Trophoblast cell (in vitro differentiated cells and primary cell): ENCODE measurements around the gene GNAL.

Experiments used
- DNase-seq, 2 donors: peaks; one replicate each; pipeline ENCODE4 v3.0.0-alpha.2; 2016
- H2AFZ ChIP-seq: 2 replicates; pipeline ENCODE4 v1.6.1; 2013; ENCODE audit warnings: low read length, moderate library complexity, mild to moderate bottlenecking; ENCODE audit not compliant: insufficient read depth, poor library complexity
- H2AK5ac ChIP-seq: 2 replicates; pipeline ENCODE4 v1.6.1; 2013; ENCODE audit warnings: mild to moderate bottlenecking, low read length
- H2BK120ac ChIP-seq: 2 replicates; pipeline ENCODE4 v1.6.1; 2013; ENCODE audit warnings: low read length, mild to moderate bottlenecking, moderate library complexity; ENCODE audit not compliant: insufficient read depth, poor library complexity
- H2BK12ac ChIP-seq: 2 replicates; pipeline ENCODE4 v1.6.1; 2013; ENCODE audit warnings: mild to moderate bottlenecking, low read length, moderate library complexity
- H2BK5ac ChIP-seq: 2 replicates; pipeline ENCODE4 v1.6.1; 2013; ENCODE audit warnings: low read length, low read depth, moderate library complexity, mild to moderate bottlenecking; ENCODE audit not compliant: poor library complexity
- H3K14ac ChIP-seq: 2 replicates; pipeline ENCODE4 v1.6.1; 2013; ENCODE audit warnings: mild to moderate bottlenecking, low read length
- H3K18ac ChIP-seq: 2 replicates; pipeline ENCODE4 v1.6.1; 2013; ENCODE audit warnings: mild to moderate bottlenecking, low read length
- H3K23ac ChIP-seq: 2 replicates; pipeline ENCODE4 v1.6.1; 2013; ENCODE audit warnings: low read length
- H3K27ac ChIP-seq: 2 replicates; pipeline ENCODE4 v1.5.1; 2013; ENCODE audit warnings: low read depth, mild to moderate bottlenecking, inconsistent platforms, low read length, moderate library complexity
- H3K27me3 ChIP-seq: 2 replicates; pipeline ENCODE4 v1.6.1; 2013; ENCODE audit warnings: inconsistent platforms, mild to moderate bottlenecking, low read length, moderate library complexity; ENCODE audit not compliant: insufficient read depth
- H3K36me3 ChIP-seq, 2 experiments: 1 replicate in 1 of 2; 2 replicates in 1 of 2; pipeline ENCODE4 v1.6.1; 2013; ENCODE audit warnings: low read length in 2 of 2, mild to moderate bottlenecking in 2 of 2, moderate library complexity in 1 of 2; ENCODE audit not compliant: insufficient read depth in 2 of 2, control insufficient read depth in 1 of 2
- H3K4ac ChIP-seq: 2 replicates; pipeline ENCODE4 v1.6.1; 2013; ENCODE audit warnings: low read depth, mild to moderate bottlenecking, low read length, moderate library complexity
- H3K4me1 ChIP-seq, 2 experiments: 1 replicate in 1 of 2; 2 replicates in 1 of 2; pipeline ENCODE4 v1.6.1; 2013; ENCODE audit warnings: low read length in 2 of 2, mild to moderate bottlenecking in 2 of 2, moderate library complexity in 1 of 2; ENCODE audit not compliant: insufficient read depth in 2 of 2, control insufficient read depth in 1 of 2
- H3K4me2 ChIP-seq: 2 replicates; pipeline ENCODE4 v1.6.1; 2013; ENCODE audit warnings: inconsistent platforms, mild to moderate bottlenecking, low read length, moderate library complexity
- H3K4me3 ChIP-seq: 2 replicates; pipeline ENCODE4 v1.5.1; 2013; ENCODE audit warnings: mild to moderate bottlenecking, low read depth, low read length, inconsistent platforms
- H3K79me1 ChIP-seq: one replicate; pipeline ENCODE4 v1.6.1; 2013; ENCODE audit warnings: low read length
- H3K79me2 ChIP-seq: 2 replicates; pipeline ENCODE4 v1.6.1; 2013; ENCODE audit warnings: low read length, mild to moderate bottlenecking; ENCODE audit not compliant: control insufficient read depth, insufficient read depth, poor library complexity
- H3K9ac ChIP-seq: 2 replicates; pipeline ENCODE4 v1.6.1; 2013; ENCODE audit warnings: mild to moderate bottlenecking, low read length
- H3K9me3 ChIP-seq: 2 replicates; pipeline ENCODE4 v1.6.1; 2013; ENCODE audit warnings: low read depth, mild to moderate bottlenecking, control low read depth, inconsistent platforms, low read length; ENCODE audit not compliant: insufficient read depth
- H4K12ac ChIP-seq: 2 replicates; pipeline ENCODE4 v1.6.1; 2013; ENCODE audit warnings: low read depth, mild to moderate bottlenecking, low read length, moderate library complexity
- H4K8ac ChIP-seq: 2 replicates; pipeline ENCODE4 v1.6.1; 2013; ENCODE audit warnings: low read depth, mild to moderate bottlenecking, low read length, moderate library complexity
- H4K91ac ChIP-seq: one replicate; pipeline ENCODE4 v1.6.1; 2013; ENCODE audit warnings: low read depth, mild to moderate bottlenecking, low read length, moderate library complexity
- WGBS: extraction: QIAGEN DNeasy Blood & Tissue Kit; methylation state at CpG from one replicate; pipeline ENCODE4 v1.1.7; 2013; ENCODE audit warnings: missing lambda C conversion rate; ENCODE audit not compliant: insufficient read length, insufficient coverage; ENCODE audit errors: extremely low coverage; 5-methylcytosine and 5-hydroxymethylcytosine counted together

Gene GNAL

DNA sequence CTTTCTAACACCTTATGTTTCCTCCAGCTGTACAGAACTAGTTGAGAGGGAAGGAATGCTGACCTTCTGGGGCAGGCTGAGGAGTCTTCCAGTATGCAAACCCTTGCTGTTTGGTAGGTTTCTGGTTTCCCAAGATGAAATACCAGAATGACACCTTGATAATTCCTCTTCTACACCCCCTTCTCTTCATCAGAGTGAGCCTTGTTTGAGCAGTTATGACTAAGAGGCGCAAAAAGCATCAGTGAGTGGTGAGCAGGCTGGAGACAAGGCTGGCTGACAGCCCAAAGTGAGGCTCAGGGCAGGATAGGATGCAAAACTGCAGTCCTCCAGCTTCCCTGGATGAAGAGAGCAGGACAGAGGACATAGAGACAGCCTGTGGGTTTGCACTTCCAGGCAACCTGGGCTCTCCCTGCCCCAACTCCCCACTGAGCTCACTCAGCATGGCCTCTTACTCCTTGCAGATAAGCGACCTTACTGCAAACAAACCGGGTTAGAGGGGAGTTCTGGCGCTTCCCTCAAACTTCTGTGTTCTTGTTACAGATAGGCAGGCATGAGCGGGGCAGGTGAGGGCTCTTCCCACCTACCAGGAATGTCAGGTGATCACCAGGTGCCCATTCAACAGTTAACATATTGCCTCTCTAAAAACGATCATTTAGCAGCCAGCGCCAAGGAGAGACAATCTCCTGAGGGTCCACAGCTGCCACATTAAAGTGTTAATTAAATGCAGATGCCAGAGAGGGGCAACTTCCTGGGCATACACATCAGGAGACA is 213.6 kb downstream of the GNAL start:
- H4K91ac ChIP-seq: no peak overlapping the region
- no peak overlapping the region for H3K23ac ChIP-seq
- no peak overlapping the region for H2BK120ac ChIP-seq
- H3K9me3 ChIP-seq: no peaks in the 10 kb centered on the region
- H3K79me2 ChIP-seq: peaks cover 2% of the 10 kb centered on the region
- WGBS: no CpG with 5 or more reads among the region's 7 CpGs
- no peak overlapping the region for H3K4ac ChIP-seq
- H3K79me1 ChIP-seq: no peaks in the 10 kb centered on the region
- no peak overlapping the region for H3K14ac ChIP-seq
- H3K4me1 ChIP-seq: peaks cover 4% of the 10 kb centered on the region in 2 experiments
- H3K18ac ChIP-seq: no peak overlapping the region
- no peak overlapping the region for H2BK5ac ChIP-seq
- no peak overlapping the region for H2BK12ac ChIP-seq
- no peaks in the 10 kb centered on the region for H3K27me3 ChIP-seq
- H3K9ac ChIP-seq: no peak overlapping the region
- DNase-seq: no peak
- H3K4me2 ChIP-seq: no peak overlapping the region
- no peak overlapping the region for H4K12ac ChIP-seq
- H4K8ac ChIP-seq: no peak overlapping the region
- H3K36me3 ChIP-seq: peaks cover 0 to 6% of the 10 kb centered on the region in 2 experiments
- no peak overlapping the region for H2AK5ac ChIP-seq
- H2AFZ ChIP-seq: no peak overlapping the region
- H3K4me3 ChIP-seq: no peak overlapping the region
- no peak overlapping the region for H3K27ac ChIP-seq

DNA sequence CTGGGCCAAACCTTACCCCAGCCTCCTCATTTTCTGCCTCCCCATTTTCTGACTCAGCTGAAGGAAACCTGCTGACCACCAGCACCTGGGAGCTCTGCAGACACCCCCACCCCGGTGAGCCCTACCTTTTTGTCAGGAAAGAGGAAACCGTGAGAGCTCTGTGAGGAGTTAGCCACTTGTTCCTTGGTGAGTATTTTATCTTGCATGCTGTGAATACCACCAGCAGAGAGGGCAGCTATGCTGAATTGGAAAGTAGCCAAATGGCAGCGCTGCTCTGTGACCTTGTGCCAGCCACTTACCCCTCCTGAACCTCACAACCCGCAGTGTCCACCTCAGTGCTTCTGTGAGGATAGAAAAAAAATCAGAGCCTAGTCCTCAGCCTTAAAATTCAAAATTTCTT is 216.5 kb downstream of the GNAL start:
- H3K27ac ChIP-seq: no peak overlapping the region
- no peak overlapping the region for H2AK5ac ChIP-seq
- no peak overlapping the region for H4K8ac ChIP-seq
- H2BK5ac ChIP-seq: no peak overlapping the region
- H3K18ac ChIP-seq: no peak overlapping the region
- no peak overlapping the region for H3K9ac ChIP-seq
- H2BK120ac ChIP-seq: no peak overlapping the region
- WGBS: no CpG with 5 or more reads among the region's 4 CpGs
- no peak overlapping the region for H3K4me3 ChIP-seq
- H4K91ac ChIP-seq: no peak overlapping the region
- H3K23ac ChIP-seq: no peak overlapping the region
- no peak for DNase-seq
- H3K79me1 ChIP-seq: peaks cover 8% of the 10 kb centered on the region
- no peak overlapping the region for H3K4ac ChIP-seq
- H3K4me1 ChIP-seq: peaks cover 4% of the 10 kb centered on the region in 2 experiments
- H3K79me2 ChIP-seq: peaks cover 10% of the 10 kb centered on the region
- H3K36me3 ChIP-seq: peaks cover 0 to 6% of the 10 kb centered on the region in 2 experiments
- no peak overlapping the region for H2AFZ ChIP-seq
- no peak overlapping the region for H3K4me2 ChIP-seq
- no peaks in the 10 kb centered on the region for H3K27me3 ChIP-seq
- no peak overlapping the region for H3K14ac ChIP-seq
- no peak overlapping the region for H2BK12ac ChIP-seq
- H3K9me3 ChIP-seq: no peaks in the 10 kb centered on the region
- no peak overlapping the region for H4K12ac ChIP-seq

DNA sequence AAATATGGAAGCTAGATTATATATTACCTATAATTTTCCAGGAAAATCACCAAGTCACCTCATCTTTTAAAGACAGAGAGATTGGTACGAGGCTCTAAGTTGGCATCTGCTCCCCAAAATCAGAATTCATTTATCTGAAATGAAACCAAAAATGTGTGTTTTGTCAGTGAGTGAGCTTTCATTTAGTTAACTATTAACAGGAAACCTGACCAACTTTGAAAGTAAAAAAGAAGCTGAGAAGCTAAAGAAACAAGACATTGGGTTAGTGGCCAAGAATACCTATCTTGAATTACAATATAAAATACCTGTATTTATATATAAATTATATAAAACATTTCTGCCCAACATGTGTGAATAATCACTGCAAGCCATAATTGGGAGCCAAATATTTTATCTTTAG is 217.1 kb downstream of the GNAL start:
- H3K4ac ChIP-seq: no peak overlapping the region

DNA sequence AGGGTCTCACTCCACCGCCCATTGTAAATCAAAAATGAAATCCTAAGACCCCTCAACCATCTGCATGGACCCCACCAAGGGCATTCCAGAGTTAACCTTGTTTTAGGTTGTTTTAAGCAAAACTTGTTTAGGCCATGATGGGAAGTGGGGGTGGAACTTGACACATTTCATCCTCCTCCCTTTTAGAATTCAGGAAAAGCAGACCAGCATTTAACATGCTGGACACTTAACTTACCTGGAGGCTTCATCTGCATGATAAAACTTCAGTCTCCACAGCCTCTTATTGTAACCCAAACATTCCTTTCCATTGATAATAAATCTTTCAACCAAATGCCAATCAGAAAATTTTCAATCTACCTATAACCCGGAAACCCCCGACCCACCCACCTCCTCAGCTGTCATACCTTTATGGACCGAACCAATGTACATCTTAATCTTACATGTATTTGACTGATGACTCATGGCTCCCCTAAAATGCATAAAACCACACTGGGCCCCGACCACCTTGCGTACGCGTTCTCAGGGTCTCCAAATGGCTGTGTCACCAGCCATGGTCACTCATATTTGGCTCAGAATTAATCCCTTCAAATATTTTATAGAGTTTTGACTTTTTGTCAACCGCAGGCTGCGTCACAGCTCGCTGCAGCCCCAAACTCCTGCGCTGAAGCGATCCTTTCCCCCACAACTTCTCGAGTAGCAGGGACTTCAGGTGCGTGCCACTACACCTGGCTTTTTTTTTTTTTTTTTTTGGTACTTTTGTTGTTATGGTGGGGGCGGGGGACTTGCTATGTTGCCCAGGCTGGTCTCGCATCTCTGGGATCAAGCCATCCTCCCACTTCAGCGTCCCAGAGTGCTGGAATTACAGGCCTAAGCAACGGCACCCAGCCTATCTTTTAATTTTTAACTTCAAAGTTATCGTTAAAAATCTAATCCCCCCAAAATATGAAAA is 218.1 kb downstream of the GNAL start:
- Histone ChIP-seq H3K4ac (no peak overlapping the region), H2BK12ac (no peak overlapping the region), H3K9ac (no peak overlapping the region), H3K36me3 (peaks cover 0 to 3% of the 10 kb centered on the region in 2 experiments), H2AK5ac (no peak overlapping the region), H3K79me1 (peaks cover 8% of the 10 kb centered on the region), H2BK120ac (no peak overlapping the region), H4K8ac (peak overlapping the region; percentile 69), H3K4me1 (peaks cover 4% of the 10 kb centered on the region in 2 experiments), H2AFZ (no peak overlapping the region), H3K18ac (no peak overlapping the region), H4K91ac (no peak overlapping the region), H4K12ac (no peak overlapping the region), H2BK5ac (no peak overlapping the region), H3K27ac (no peak overlapping the region), H3K14ac (no peak overlapping the region), H3K79me2 (peaks cover 10% of the 10 kb centered on the region), H3K27me3 (no peaks in the 10 kb centered on the region), H3K9me3 (peaks cover 1% of the 10 kb centered on the region), H3K4me3 (no peak overlapping the region), H3K4me2 (peak overlapping the region; percentile 80), H3K23ac (no peak overlapping the region)
- DNase-seq: no peak
- no CpG with 5 or more reads among the region's 20 CpGs for WGBS

More for the DNA sequence above, 217.1 kb downstream of the GNAL start:
- no peak overlapping the region for H2BK12ac ChIP-seq
- peaks cover 10% of the 10 kb centered on the region for H3K79me2 ChIP-seq
- H4K12ac ChIP-seq: no peak overlapping the region
- H3K14ac ChIP-seq: no peak overlapping the region
- H2AK5ac ChIP-seq: no peak overlapping the region
- no peak overlapping the region for H2AFZ ChIP-seq
- H2BK5ac ChIP-seq: no peak overlapping the region
- no CpG with 5 or more reads among the region's 1 CpG for WGBS
- H3K23ac ChIP-seq: no peak overlapping the region
- no peaks in the 10 kb centered on the region for H3K27me3 ChIP-seq
- DNase-seq: no peak
- no peak overlapping the region for H2BK120ac ChIP-seq
- no peak overlapping the region for H3K4me3 ChIP-seq
- no peak overlapping the region for H3K27ac ChIP-seq
- no peak overlapping the region for H3K9ac ChIP-seq
- H3K4me2 ChIP-seq: no peak overlapping the region
- peaks cover 1% of the 10 kb centered on the region for H3K9me3 ChIP-seq
- H3K18ac ChIP-seq: no peak overlapping the region
- no peak overlapping the region for H4K91ac ChIP-seq
- H3K4me1 ChIP-seq: peaks cover 4% of the 10 kb centered on the region in 2 experiments
- peaks cover 8% of the 10 kb centered on the region for H3K79me1 ChIP-seq
- H4K8ac ChIP-seq: no peak overlapping the region
- peaks cover 0 to 6% of the 10 kb centered on the region in 2 experiments for H3K36me3 ChIP-seq
